ENCODE measurements around the gene ZC3H4.
"Not testable (repeated sequence)": the region's sequence is repeated elsewhere in the genome, so short reads cannot be mapped to it uniquely, and the experiment has no call there.

The ZC3H4 gene

DNA sequence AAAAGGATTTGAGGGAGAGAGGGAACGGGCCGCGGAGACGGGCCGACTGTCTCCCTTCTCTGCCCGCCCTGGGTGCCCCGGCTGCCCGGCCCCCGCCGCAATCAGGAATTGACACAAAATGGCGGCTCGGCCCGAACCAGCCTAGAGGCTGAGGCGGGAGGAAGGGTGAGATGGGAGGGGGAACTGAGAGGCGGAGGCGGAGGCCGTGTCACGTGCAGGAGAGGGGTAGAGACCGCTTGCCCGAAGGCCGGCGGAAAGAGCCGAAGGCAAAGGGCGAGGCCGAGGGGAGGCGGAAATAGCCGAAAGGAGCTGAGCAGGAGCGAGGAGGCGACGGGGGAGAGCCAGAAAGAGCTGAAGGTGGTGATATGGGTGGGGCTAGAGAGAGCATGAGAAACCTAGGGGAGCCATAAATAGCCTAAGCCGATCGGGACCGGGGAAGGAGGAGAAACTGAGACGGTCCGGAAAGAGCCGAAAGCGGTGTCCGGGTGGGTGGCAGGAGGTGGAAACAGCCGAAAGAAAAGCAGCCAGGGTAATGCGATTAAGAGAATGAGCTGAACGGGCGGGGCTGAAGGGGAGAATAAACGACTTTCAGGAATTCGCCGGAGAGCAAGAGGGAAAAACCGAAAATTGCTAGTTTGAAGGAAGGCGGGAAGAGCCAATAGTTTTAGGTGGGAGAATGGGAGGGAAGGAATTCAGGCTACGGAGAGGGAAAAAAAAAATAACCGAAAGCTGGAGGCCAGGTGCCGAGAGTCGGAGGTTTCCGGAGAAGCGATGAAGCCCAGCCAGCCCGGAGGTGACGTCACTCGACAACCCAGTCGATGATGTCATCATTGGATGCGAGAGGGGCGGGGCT, at the start of gene ZC3H4:
TSS of gene ZC3H4 (minus strand) at position 780 of the 853 bp plus-strand sequence. CDS start 1,192 bp downstream, outside the sequence.
- DNase-seq (ENCODE audit: insufficient read length, low spot score) (peak; percentile 96), FAIRE-seq (peak; percentile 95)

GRCh38 chr19:47161876-47162489, 48.4 kb upstream of the ZC3H4 start:
- DNase-seq (ENCODE audit: insufficient read length, low spot score) (no peak), FAIRE-seq (no peak)

- no peak for FAIRE-seq
- no peak for DNase-seq (ENCODE audit: insufficient read length, low spot score)
Observed at GRCh38 chr19:47158879-47159503, 45.4 kb upstream of the ZC3H4 start.

GRCh38 chr19:47158367-47158791, 44.8 kb upstream of the ZC3H4 start:
- DNase-seq (ENCODE audit: insufficient read length, low spot score), result no peak
- FAIRE-seq, result no peak

- DNase-seq (ENCODE audit: insufficient read length, low spot score), result no peak
- no peak for FAIRE-seq
Observed at GRCh38 chr19:47157431-47158321, 44.1 kb upstream of the ZC3H4 start.

DNA sequence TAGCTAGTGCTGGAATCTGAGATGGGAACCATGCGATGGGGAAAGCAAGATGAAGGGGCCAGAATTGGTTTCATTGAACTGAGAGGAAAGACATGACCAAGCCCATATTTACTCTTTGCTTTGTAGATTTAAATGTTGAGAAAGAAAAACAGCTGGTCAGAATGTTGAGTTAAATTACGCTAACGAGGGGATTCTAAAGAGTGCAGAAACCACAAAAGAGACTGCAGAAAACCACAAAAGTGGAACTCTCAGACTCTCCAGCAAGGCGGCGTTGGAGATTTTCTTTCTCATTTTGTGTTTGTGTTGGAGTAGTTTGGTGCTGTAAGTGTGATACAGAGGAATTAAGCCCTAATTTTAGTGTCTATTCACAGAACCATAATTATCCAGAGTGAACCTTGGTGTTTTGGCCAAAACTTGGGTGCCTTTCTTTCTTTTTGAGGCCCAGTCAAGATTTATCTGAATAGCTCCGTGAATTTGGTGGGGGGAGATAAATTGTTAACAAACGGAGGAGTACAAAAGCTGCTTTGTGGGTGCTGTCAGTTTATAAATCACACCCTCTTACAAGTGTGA, 43.4 kb upstream of the ZC3H4 start:
- no peak for DNase-seq (ENCODE audit: insufficient read length, low spot score)
- no peak for FAIRE-seq

- FAIRE-seq, result no peak
- DNase-seq (ENCODE audit: insufficient read length, low spot score), result no peak
Observed at GRCh38 chr19:47155148-47155547, 41.6 kb upstream of the ZC3H4 start.

GRCh38 chr19:47153266-47153665, 39.7 kb upstream of the ZC3H4 start:
- DNase-seq (ENCODE audit: insufficient read length, low spot score) (no peak), FAIRE-seq (no peak)

DNA sequence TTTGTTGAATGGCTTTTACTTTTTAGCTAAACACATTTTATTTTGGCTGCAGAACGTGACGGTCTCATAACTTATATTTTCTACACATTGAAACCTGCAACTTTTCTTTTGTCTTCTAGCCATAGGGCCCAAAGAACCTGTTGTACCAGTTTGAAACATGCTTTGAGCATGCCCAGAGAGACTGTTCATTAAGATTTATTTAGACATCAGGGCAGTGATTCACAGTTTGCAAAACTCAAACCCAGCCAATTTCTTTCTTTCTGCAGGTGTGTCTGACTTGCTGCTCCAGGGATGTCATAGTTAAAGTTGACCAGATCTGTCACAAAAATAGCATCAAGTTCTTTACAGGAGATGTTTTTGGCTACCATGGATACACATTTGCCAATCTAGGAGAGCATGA, 39.1 kb upstream of the ZC3H4 start:
- DNase-seq (ENCODE audit: insufficient read length, low spot score) (no peak), FAIRE-seq (no peak)

GRCh38 chr19:47152205-47152604, 38.6 kb upstream of the ZC3H4 start:
- FAIRE-seq, result no peak
- no peak for DNase-seq (ENCODE audit: insufficient read length, low spot score)

DNA sequence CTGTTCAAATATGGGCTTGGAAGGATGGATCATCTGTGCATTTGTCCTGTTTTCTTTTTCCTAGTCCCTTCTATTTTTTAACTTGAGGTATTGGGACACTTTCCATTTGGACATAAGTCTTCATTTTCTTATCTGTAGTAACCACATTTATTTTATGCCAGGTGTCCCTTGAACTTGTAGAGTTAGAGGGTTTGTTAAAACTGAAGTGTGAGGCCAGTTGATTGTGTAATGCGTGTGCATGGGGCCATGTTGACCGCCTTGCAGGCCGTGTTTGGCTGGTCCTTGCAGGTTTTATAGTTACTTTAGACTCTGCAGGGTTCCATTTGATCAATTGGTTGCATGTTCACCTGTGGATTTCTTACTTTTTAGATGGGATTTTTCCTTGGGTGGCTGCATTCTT, 38.1 kb upstream of the ZC3H4 start:
- DNase-seq (ENCODE audit: insufficient read length, low spot score) (no peak), FAIRE-seq (no peak)

DNA sequence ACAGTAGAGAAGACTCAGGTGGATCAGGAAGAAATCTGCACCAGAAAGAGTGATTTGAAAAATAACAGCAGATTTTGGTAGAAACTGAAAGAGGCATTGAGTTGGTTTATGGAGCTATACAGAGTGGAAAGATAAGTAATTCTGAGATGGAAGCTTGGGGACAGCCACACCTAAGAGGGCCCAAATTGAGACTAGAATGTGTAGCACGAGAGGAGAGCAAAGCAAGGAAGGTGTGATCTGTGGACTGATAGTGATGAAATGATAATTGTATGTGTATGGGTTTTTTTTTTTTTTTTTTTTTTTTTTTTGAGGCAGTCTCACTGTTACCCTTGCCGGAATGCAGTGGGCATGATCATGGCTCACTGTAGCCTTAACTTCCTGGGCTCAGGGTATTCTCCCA, 33.3 kb upstream of the ZC3H4 start:
- no peak for FAIRE-seq

GRCh38 chr19:47145639-47146486, 32.3 kb upstream of the ZC3H4 start:
- no peak for DNase-seq (ENCODE audit: insufficient read length, low spot score)

More for the DNA sequence above, 33.3 kb upstream of the ZC3H4 start:
- no peak for DNase-seq (ENCODE audit: insufficient read length, low spot score)

GRCh38 chr19:47144630-47145029, 31.1 kb upstream of the ZC3H4 start:
- FAIRE-seq, result no peak
- DNase-seq (ENCODE audit: insufficient read length, low spot score), result no peak

More at GRCh38 chr19:47145639-47146486, 32.3 kb upstream of the ZC3H4 start:
- no peak for FAIRE-seq

DNA sequence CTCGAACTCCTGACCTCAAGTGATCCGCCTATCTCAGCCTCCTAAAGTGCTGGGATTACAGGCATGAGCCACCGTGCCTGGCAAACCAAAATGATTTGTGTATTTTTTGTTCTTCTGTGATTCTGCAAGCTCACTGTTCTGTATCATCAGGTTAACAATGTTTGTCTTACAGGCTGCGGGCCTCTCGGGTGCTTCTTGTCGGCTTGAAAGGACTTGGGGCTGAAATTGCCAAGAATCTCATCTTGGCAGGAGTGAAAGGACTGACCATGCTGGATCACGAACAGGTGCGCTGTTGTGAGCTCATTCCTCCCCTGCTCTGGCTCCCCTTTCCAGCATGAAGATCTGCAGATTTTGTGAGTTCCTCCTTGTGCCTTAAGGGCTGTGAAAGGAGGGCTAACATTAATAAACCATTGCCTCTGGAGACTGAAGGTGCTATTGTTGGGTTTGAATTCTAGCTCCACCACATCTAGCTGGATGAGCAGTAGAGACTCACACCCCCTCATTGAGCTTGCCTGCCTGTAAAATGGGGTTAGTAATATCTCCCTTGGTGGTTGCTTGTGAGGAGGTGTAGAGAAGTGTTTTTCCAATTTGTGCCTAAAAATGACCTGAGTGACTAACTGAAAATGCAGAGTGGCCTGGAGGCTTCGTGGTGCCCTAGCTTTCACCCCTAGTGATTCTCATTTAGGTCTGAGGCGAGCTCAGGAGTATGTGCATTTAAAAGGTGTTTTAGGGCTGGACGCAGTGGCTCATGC, 29.9 kb upstream of the ZC3H4 start:
- DNase-seq (ENCODE audit: insufficient read length, low spot score), result no peak
- no peak for FAIRE-seq

- DNase-seq (ENCODE audit: insufficient read length, low spot score) (no peak), FAIRE-seq (no peak)
Observed at GRCh38 chr19:47142779-47143178, 29.2 kb upstream of the ZC3H4 start.

- FAIRE-seq (no peak), DNase-seq (ENCODE audit: insufficient read length, low spot score) (no peak)
Observed at GRCh38 chr19:47141695-47142094, 28.1 kb upstream of the ZC3H4 start.

- not testable (repeated sequence) for FAIRE-seq
- peak; percentile 80 for DNase-seq (ENCODE audit: insufficient read length, low spot score)
Observed at GRCh38 chr19:47141252-47141651, 27.7 kb upstream of the ZC3H4 start.

- DNase-seq (ENCODE audit: insufficient read length, low spot score) (no peak), FAIRE-seq (no peak)
Observed at GRCh38 chr19:47135156-47135555, 21.6 kb upstream of the ZC3H4 start.
